KMS-11 (cell line): ENCODE results near the gene STIM1.

ENCODE experiments used
- H2AFZ ChIP-seq: fragments of 200-600 bp; sonication (generic); 2 replicates; pipeline ENCODE4 v1.6.1; 2016; ENCODE audit warnings: antibody characterized with exemption, mixed run types, low read depth
- H3K27ac ChIP-seq: fragments of 200-600 bp; sonication (generic); 2 replicates; pipeline ENCODE4 v1.6.1; 2016; ENCODE audit warnings: mild to moderate bottlenecking, mixed run types
- H3K27me3 ChIP-seq: fragments of 200-600 bp; sonication (generic); 2 replicates; pipeline ENCODE4 v1.6.1; 2017; ENCODE audit warnings: mild to moderate bottlenecking, low read depth, mixed run types, moderate library complexity; ENCODE audit not compliant: insufficient read depth
- H3K36me3 ChIP-seq: fragments of 200-600 bp; sonication (generic); 2 replicates; pipeline ENCODE4 v1.6.1; 2017; ENCODE audit warnings: mild to moderate bottlenecking, mixed run types; ENCODE audit not compliant: insufficient read depth
- H3K4me1 ChIP-seq: fragments of 200-600 bp; sonication (generic); 2 replicates; pipeline ENCODE4 v1.6.1; 2016; ENCODE audit warnings: mild to moderate bottlenecking, low read depth, mixed run types; ENCODE audit not compliant: poor library complexity, severe bottlenecking
- H3K4me2 ChIP-seq: fragments of 200-600 bp; sonication (generic); 2 replicates; pipeline ENCODE4 v1.7.0; 2016; ENCODE audit warnings: mild to moderate bottlenecking, mixed run types
- H3K4me3 ChIP-seq: fragments of 200-600 bp; sonication (generic); IDR thresholded peaks from 2 replicates; pipeline ENCODE4 v1.6.1; 2017; ENCODE audit warnings: low read depth, low read length, mixed read lengths; ENCODE audit not compliant: insufficient read depth
- H3K79me2 ChIP-seq: fragments of 200-600 bp; sonication (generic); 2 replicates; pipeline ENCODE4 v1.6.1; 2016; ENCODE audit warnings: low read depth, mixed run types; ENCODE audit not compliant: insufficient read depth
- H3K9ac ChIP-seq: fragments of 200-600 bp; sonication (generic); 2 replicates; pipeline ENCODE4 v1.6.1; 2016; ENCODE audit warnings: mild to moderate bottlenecking, mixed run types
- H4K20me1 ChIP-seq: fragments of 200-600 bp; sonication (generic); 2 replicates; pipeline ENCODE4 v1.6.1; 2016; ENCODE audit warnings: mild to moderate bottlenecking, mixed run types; ENCODE audit not compliant: insufficient read depth
- TF ChIP-seq, protein P1 (sequence below): fragments of 200-600 bp; sonication (generic); conservative IDR thresholded peaks from 2 replicates; pipeline ENCODE4 v1.6.1; 2017; ENCODE audit warnings: low read depth, mild to moderate bottlenecking, antibody characterized with exemption, low read length, moderate library complexity, mixed read lengths

The STIM1 gene

DNA sequence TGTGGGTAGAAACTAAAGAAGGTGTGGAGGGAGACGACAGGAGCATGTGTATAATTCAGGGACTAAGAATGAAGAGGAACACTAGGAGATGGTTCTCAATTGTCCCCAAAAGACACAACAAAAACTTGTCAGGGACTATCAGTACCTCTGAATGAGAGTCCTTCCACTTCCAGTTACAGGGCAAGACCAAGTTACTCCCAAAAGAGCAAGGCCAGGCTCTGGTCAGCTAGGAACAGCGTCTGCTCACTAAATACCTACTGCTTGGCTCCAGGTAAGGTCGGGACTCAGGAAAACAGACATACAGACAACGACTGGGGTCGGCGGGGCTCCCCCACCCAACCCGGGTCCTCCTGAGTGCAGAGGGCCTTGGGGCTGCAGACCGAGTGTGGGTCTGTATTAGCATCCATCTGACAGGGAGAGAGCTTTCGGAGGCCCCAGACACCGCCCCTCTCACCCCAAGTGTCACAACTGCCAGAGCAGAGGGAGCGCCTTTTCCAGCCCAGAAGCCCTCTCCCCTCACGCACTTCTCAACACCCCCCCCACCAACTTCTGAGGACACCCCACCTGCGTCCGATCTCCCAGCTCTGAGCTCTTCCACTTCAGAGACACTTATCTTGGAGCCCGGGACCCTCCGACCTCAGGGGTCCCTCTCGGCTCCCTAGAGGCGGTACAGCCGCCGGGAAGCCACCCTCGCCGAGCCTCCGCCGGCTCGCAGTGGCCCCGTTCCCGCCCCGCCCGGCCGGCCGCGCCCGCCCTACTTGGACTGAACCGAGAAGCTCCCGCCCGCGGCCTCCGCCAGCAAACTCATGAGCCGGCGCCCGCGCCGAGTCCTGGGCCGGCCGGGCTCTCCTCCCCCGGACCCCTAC lies 15.2 kb upstream of the STIM1 start:
- Histone ChIP-seq H3K36me3 (no peaks in the 10 kb centered on the region), H3K4me3 (no peak overlapping the region), H3K27ac (0 out of 2 replicates have a peak overlapping the region, but pooled peaks have one; percentile 24), H3K79me2 (peaks cover 41% of the 10 kb centered on the region; the same call in 1 of the 2 replicates), H3K9ac (peak overlapping the region; percentile 84; the same call in 1 of the 2 replicates), H2AFZ (peak overlapping the region; percentile 54; the same call in 1 of the 2 replicates), H3K27me3 (no peaks in the 10 kb centered on the region), H4K20me1 (0 out of 2 replicates have a peak, but pooled peaks cover 4% of the 10 kb centered on the region), H3K4me1 (peaks cover 48% of the 10 kb centered on the region), H3K4me2 (peak overlapping the region; percentile 96)
- TF ChIP-seq, protein P1, sequence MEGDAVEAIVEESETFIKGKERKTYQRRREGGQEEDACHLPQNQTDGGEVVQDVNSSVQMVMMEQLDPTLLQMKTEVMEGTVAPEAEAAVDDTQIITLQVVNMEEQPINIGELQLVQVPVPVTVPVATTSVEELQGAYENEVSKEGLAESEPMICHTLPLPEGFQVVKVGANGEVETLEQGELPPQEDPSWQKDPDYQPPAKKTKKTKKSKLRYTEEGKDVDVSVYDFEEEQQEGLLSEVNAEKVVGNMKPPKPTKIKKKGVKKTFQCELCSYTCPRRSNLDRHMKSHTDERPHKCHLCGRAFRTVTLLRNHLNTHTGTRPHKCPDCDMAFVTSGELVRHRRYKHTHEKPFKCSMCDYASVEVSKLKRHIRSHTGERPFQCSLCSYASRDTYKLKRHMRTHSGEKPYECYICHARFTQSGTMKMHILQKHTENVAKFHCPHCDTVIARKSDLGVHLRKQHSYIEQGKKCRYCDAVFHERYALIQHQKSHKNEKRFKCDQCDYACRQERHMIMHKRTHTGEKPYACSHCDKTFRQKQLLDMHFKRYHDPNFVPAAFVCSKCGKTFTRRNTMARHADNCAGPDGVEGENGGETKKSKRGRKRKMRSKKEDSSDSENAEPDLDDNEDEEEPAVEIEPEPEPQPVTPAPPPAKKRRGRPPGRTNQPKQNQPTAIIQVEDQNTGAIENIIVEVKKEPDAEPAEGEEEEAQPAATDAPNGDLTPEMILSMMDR, result no peak

DNA sequence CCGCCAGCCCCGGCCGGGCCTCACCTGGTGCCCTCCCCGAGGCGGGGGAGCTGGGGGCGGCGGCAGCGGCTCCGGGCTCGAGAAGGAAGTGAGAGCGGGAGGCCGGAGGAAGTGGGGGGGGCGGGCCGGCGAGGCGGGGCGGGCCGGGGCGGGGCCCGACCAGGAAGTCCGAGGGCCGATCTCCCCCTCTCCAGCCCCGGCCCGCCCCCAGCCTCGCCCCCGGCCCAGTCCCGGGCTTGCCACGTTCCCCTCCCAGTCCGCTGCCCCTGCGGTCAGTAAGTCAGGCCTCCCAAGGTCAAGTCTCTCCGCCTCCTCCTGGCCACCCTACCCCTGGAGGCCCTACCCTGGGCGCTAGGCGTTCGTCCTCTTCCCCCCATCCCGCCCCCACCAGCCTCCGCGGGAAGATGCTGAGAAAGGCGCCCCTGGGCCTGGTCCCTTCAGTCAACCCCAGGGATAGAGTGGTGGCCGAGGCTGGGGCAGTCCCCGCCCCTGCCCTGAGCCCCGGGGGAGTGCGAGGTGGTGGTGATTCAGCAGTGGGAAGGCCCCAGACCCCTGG lies 14.5 kb upstream of the STIM1 start, which contains the start of gene RHOG:
RHOG (minus strand) TSS at position 90 of the 556 bp plus-strand sequence. CDS start 12,821 bp downstream, outside the sequence.
- Histone ChIP-seq H3K27ac (peak within 1 kb of the TSS; percentile 91), H3K79me2 (peaks cover 40% of the 10 kb centered on the region; the same call in 1 of the 2 replicates)
- TF ChIP-seq, protein P1, result no peak

DNA sequence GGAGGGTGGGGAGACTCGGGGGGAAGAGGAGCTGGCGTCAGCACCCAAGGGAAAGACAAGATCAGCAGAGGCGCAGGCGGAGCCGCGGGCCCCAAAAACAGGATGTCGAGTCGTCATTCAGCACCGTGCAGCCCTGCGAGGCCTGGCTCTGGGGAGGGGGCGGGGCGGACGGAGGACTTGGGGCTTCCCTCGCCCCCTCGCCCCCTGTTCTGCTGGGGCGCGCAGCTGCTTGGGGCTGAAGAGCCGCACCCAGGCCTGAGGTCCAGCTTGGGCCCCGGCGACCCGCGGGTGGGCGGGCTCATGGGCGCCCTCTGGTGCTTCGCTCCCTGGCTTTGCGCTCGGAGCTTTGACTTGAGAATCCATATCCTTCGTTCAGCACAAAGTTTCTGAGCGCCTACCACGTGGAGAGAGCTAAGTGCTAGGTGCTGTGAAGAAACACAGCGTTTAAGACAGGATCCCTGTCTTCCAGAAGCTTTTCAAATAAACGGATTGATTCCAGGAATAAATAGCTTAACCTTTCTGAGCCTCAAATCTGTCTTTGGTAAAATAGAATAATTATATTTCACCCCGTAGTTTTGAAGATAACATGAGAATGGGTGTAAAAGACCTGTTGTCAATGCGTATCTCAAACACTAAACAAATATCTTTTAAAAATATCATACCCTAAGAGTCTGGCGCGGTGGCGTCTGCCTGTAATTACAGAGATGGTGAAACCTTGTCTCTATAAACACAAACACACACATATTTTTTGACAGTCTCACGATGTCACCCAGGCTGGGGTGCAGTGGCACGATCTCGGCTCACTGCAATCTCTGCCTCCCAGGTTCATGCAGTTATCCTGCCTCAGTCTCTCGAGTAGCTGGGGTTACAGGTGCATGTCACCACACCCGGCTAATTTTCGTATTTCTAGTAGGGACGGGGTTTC lies 13.8 kb upstream of the STIM1 start:
- peak overlapping the region; percentile 87 for H3K4me2 ChIP-seq
- peaks cover 34% of the 10 kb centered on the region; the same call in 1 of the 2 replicates for H3K79me2 ChIP-seq
- no peak overlapping the region for H3K4me3 ChIP-seq
- H3K36me3 ChIP-seq, result no peaks in the 10 kb centered on the region
- H4K20me1 ChIP-seq, result no peaks in the 10 kb centered on the region
- H2AFZ ChIP-seq, result peak overlapping the region; percentile 90
- TF ChIP-seq, protein P1, result peak; percentile 79
- H3K27me3 ChIP-seq, result no peaks in the 10 kb centered on the region
- H3K27ac ChIP-seq, result peak overlapping the region; percentile 91
- H3K4me1 ChIP-seq, result peaks cover 41% of the 10 kb centered on the region
- H3K9ac ChIP-seq, result peak overlapping the region; percentile 84

More for the DNA sequence above, 14.5 kb upstream of the STIM1 start, which contains the start of gene RHOG:
- no peaks in the 10 kb centered on the region for H3K36me3 ChIP-seq
- peaks cover 41% of the 10 kb centered on the region for H3K4me1 ChIP-seq
- peak within 1 kb of the TSS; percentile 84 for H3K9ac ChIP-seq
- H2AFZ ChIP-seq, result peak within 1 kb of the TSS; percentile 90
- no peak within 1 kb of the TSS for H3K4me3 ChIP-seq
- peak within 1 kb of the TSS; percentile 96 for H3K4me2 ChIP-seq
- H4K20me1 ChIP-seq, result no peaks in the 10 kb centered on the region
- H3K27me3 ChIP-seq, result no peaks in the 10 kb centered on the region

DNA sequence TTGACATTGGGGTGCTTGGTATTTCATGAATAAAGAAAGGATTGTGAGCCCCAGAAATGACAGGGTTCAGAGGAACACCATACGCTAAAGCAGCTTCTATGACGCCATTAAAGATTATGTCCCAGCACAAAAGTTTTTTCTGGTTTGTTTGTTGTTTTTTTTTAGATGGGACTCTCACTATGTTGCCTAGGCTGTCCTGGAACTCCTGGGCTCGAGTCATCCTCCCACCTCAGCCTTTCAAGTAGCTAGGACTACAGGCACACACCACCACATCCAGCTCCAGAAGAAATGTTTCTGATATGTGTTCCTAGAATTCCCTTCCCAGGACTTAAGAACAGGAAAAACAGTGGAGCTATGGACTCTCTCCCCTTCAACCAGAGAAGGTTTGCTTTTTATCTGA lies 12.1 kb upstream of the STIM1 start:
- H3K79me2 ChIP-seq, result peaks cover 21% of the 10 kb centered on the region; the same call in 1 of the 2 replicates
- H3K4me2 ChIP-seq, result no peak overlapping the region
- H2AFZ ChIP-seq, result no peak overlapping the region
- no peaks in the 10 kb centered on the region for H3K27me3 ChIP-seq
- TF ChIP-seq, protein P1, result no peak
- no peaks in the 10 kb centered on the region for H4K20me1 ChIP-seq
- H3K9ac ChIP-seq, result no peak overlapping the region
- H3K4me1 ChIP-seq, result peaks cover 26% of the 10 kb centered on the region
- H3K27ac ChIP-seq, result no peak overlapping the region
- H3K36me3 ChIP-seq, result no peaks in the 10 kb centered on the region
- no peak overlapping the region for H3K4me3 ChIP-seq
